ENCODE measurements around the gene NLN. TPM values are rescaled to one million over a fixed set of nuclear protein-coding genes. Genes with fewer than 3 reads are reported as not detected.
A peak's percentile ranks its signal among the peaks of the same experiment; 100 is the strongest.

Gene NLN
- total RNA-seq, 1 experiment from 2014 or later = 42.1 TPM

DNA sequence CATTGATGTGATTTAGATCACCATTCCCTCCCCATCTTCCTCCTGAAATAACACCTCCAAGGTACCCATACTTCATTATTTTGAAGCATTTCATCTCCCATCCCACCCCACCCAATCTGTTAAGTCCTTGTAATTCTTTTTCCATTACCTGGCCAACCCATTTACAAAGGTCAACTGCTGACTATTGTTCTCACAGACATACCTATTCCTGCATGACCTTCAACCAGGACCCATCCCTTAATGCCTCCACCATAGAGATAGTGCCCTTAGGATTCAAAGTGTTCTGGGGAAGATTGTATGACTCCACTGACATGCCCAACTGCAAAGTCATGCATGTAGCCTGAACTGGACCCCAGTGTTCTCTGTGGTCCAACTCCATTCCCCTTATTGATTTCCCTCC is 91.2 kb downstream of the NLN start:
- ChIA-PET CTCF (interaction anchor here (0.7 kb wide), 1 partner anchor 139 kb away, joined by 3 read pairs; no protein-coding TSS in a partner anchor), POLR2A (interaction anchor here (2.2 to 2.5 kb wide), 2 partner anchors 39 to 113 kb away, joined by 16 to 23 read pairs; partner anchors contain the start of gene ERBIN)
- TF ChIP-seq, protein P1, sequence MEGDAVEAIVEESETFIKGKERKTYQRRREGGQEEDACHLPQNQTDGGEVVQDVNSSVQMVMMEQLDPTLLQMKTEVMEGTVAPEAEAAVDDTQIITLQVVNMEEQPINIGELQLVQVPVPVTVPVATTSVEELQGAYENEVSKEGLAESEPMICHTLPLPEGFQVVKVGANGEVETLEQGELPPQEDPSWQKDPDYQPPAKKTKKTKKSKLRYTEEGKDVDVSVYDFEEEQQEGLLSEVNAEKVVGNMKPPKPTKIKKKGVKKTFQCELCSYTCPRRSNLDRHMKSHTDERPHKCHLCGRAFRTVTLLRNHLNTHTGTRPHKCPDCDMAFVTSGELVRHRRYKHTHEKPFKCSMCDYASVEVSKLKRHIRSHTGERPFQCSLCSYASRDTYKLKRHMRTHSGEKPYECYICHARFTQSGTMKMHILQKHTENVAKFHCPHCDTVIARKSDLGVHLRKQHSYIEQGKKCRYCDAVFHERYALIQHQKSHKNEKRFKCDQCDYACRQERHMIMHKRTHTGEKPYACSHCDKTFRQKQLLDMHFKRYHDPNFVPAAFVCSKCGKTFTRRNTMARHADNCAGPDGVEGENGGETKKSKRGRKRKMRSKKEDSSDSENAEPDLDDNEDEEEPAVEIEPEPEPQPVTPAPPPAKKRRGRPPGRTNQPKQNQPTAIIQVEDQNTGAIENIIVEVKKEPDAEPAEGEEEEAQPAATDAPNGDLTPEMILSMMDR (IDR thresholded peaks at IDR 0.05; ENCODE audit: unreplicated experiment) = no peak
- Mint-ChIP-seq H3K4me1 (ENCODE audit: insufficient read depth, unreplicated experiment) (peaks cover 9% of the 10 kb centered on the region), H3K27ac (ENCODE audit: low read depth, unreplicated experiment) (no peak overlapping the region), H3K9me3 (ENCODE audit: unreplicated experiment) (no peaks in the 10 kb centered on the region), H3K4me3 (ENCODE audit: unreplicated experiment) (no peak overlapping the region), H3K36me3 (ENCODE audit: insufficient read depth, unreplicated experiment) (peaks cover 22% of the 10 kb centered on the region), H3K27me3 (ENCODE audit: insufficient read depth, unreplicated experiment) (no peaks in the 10 kb centered on the region)
- intact Hi-C loops (cut with micrococcal nuclease) = no loop called here
- DNase-seq (ENCODE audit: unreplicated experiment) = no peak
- BruUV-seq (replicated peaks) = no TSS peak

DNA sequence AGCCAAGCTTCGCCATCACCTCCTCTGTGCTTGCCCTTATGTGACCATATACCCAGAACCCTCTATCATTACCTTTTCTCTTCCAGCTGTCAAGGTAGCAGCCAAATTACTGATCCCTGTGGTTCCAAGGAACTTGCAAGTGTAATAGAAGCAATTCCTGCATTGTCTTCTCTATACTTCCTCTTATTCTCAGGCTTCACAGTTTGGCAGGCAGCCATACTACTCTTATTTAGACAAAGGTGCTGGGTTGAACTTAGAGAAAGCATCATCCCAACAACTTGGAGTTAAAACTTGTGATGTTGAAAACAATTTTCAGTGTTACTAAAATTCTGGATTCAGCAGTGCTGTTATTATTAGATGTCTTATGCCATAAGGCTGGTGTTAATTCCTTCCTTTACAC is 93.2 kb downstream of the NLN start:
- no peak for DNase-seq (ENCODE audit: unreplicated experiment)
- H3K4me3 Mint-ChIP-seq (ENCODE audit: unreplicated experiment) = no peak overlapping the region
- H3K4me1 Mint-ChIP-seq (ENCODE audit: insufficient read depth, unreplicated experiment) = peaks cover 9% of the 10 kb centered on the region
- peaks cover 19% of the 10 kb centered on the region for H3K36me3 Mint-ChIP-seq (ENCODE audit: insufficient read depth, unreplicated experiment)
- H3K9me3 Mint-ChIP-seq (ENCODE audit: unreplicated experiment) = no peaks in the 10 kb centered on the region
- no TSS peak for BruUV-seq (replicated peaks)
- intact Hi-C loops (cut with micrococcal nuclease) = no loop called here
- ChIA-PET CTCF (no interaction called here), POLR2A (no interaction called here)
- no peak overlapping the region for H3K27ac Mint-ChIP-seq (ENCODE audit: low read depth, unreplicated experiment)
- H3K27me3 Mint-ChIP-seq (ENCODE audit: insufficient read depth, unreplicated experiment) = no peaks in the 10 kb centered on the region
- TF ChIP-seq, protein P1 (IDR thresholded peaks at IDR 0.05; ENCODE audit: unreplicated experiment) = no peak

DNA sequence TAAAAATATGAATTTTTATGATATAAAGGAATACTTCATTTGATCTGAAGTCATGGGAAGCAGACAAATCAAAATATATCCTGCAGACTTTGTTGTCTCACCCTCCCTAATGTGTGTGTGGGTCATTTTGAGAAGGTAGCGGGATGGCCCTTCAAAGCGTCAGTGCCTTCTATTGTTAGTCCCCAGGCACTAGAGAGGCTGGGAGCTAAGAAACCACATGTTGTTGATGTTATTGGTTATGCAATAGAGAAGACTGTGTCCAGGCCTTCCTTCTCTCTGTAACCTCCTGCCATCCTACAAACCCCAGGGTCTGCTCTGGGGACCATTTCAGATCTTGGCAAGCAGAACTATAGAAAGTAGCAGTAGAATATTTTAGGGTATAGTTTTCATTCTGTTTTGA is 94.7 kb downstream of the NLN start:
- Mint-ChIP-seq H3K27me3 (ENCODE audit: insufficient read depth, unreplicated experiment) (no peaks in the 10 kb centered on the region), H3K4me3 (ENCODE audit: unreplicated experiment) (no peak overlapping the region), H3K4me1 (ENCODE audit: insufficient read depth, unreplicated experiment) (no peaks in the 10 kb centered on the region), H3K36me3 (ENCODE audit: insufficient read depth, unreplicated experiment) (peaks cover 13% of the 10 kb centered on the region), H3K27ac (ENCODE audit: low read depth, unreplicated experiment) (no peak overlapping the region), H3K9me3 (ENCODE audit: unreplicated experiment) (no peaks in the 10 kb centered on the region)
- DNase-seq (ENCODE audit: unreplicated experiment) = peak; percentile 6
- BruUV-seq (replicated peaks) = no TSS peak
- TF ChIP-seq, protein P1 (IDR thresholded peaks at IDR 0.05; ENCODE audit: unreplicated experiment) = no peak
- ChIA-PET POLR2A (no interaction called here), CTCF (no interaction called here)
- intact Hi-C loops (cut with micrococcal nuclease) = no loop called here

DNA sequence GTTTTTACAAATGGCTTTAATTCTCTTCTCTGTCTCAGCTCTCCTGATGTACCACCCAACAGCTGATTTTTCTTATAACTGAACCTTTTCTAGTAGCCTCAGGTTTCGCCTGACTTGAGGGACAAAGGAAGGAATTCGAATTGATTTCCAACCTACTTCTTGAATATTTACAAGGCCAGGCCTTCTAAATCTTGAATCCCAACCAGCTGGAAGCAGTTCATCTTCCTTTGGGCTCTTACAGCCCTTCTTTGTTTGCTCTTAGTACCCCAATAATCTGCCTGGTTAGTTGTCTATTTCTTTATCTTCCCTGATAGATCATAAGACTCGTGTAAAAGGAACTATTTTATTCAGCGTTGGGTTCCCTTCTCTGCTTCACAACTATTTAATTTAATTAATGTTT is 95.9 kb downstream of the NLN start:
- Mint-ChIP-seq H3K36me3 (ENCODE audit: insufficient read depth, unreplicated experiment) (peaks cover 19% of the 10 kb centered on the region), H3K27me3 (ENCODE audit: insufficient read depth, unreplicated experiment) (no peaks in the 10 kb centered on the region), H3K4me1 (ENCODE audit: insufficient read depth, unreplicated experiment) (no peaks in the 10 kb centered on the region), H3K9me3 (ENCODE audit: unreplicated experiment) (no peaks in the 10 kb centered on the region), H3K4me3 (ENCODE audit: unreplicated experiment) (no peak overlapping the region), H3K27ac (ENCODE audit: low read depth, unreplicated experiment) (no peak overlapping the region)
- ChIA-PET POLR2A (no interaction called here), CTCF (interaction anchor here (1.4 kb wide), 1 partner anchor 14 kb away, joined by 3 read pairs; no protein-coding TSS in a partner anchor)
- BruUV-seq (replicated peaks) = no TSS peak
- DNase-seq (ENCODE audit: unreplicated experiment) = no peak
- intact Hi-C loops (cut with micrococcal nuclease) = no loop called here
- TF ChIP-seq, protein P1 (IDR thresholded peaks at IDR 0.05; ENCODE audit: unreplicated experiment) = no peak

Data from MCF 10A (cell line).